ENCODE measurements around the gene UBL4B.

GRCh38 chr1:110161165-110161564 is 48.9 kb downstream of the UBL4B start:
- TF ChIP-seq CTCF (IDR thresholded peaks at IDR 0.05): no peak
- TF ChIP-seq POLR2A (IDR thresholded peaks at IDR 0.05): no peak
